A549 (cell line): ENCODE measurements around the gene DCLK1. TPM values are rescaled to one million over a fixed set of nuclear protein-coding genes. Genes with fewer than 3 reads are reported as not detected.

Experiments
- ATAC-seq, 2 experiments: fragments of 200-7000 bp in 1 of 2; fragments of >200 bp in 1 of 2; cut with Nextera tagmentation in 1 of 2; cut with Tn5 transposase in 1 of 2; 3 replicates each; pipeline versions ENCODE4 v1.8.0 to v1.9.1; 2018 to 2020; ENCODE audit warnings: mild to moderate bottlenecking in 1 of 2, moderate library complexity in 1 of 2
- CTCF ChIA-PET: fragments of 300-600 bp; sonication (Branson Sonifier 250); formaldehyde crosslinking; extraction: SDS; loops from one replicate; lab custom pipeline; 2021; ENCODE audit warnings: antibody characterized with exemption, inconsistent platforms; lab: Yijun Ruan, JAX
- POLR2A ChIA-PET: fragments of 350-600 bp; formaldehyde crosslinking; extraction: SDS; loops from one replicate; lab custom pipeline; 2021; ENCODE audit warnings: antibody characterized with exemption, inconsistent platforms; lab: Yijun Ruan, JAX
- DNase-seq, 2 experiments: peaks; one replicate each; pipeline versions ENCODE4 v3.0.0 to v3.0.0-alpha.2; 2011 to 2016; ENCODE audit warnings: low read depth in 1 of 2, low spot score in 1 of 2
- FAIRE-seq: peaks from 2 replicates; lab custom pipeline; 2011; peaks lifted over from hg19 to GRCh38; lab: Jason Lieb, UNC
- H3K27ac ChIP-seq, 2 experiments: fragments of >200 bp; sonication (Bioruptor Twin); formaldehyde crosslinking; 3 replicates each; pipeline ENCODE4 v1.5.1; 2016 to 2017
- H3K4me1 ChIP-seq: fragments of >200 bp; sonication (Bioruptor Twin); formaldehyde crosslinking; 3 replicates; pipeline ENCODE4 v1.6.1; 2016
- H3K4me2 ChIP-seq: fragments of >200 bp; sonication (Bioruptor Twin); formaldehyde crosslinking; 3 replicates; pipeline ENCODE4 v1.6.1; 2016
- H3K4me3 ChIP-seq: fragments of >200 bp; sonication (Bioruptor Twin); formaldehyde crosslinking; 3 replicates; pipeline ENCODE4 v1.5.1; 2016
- H3K9me3 ChIP-seq: fragments of >200 bp; sonication (Bioruptor Twin); formaldehyde crosslinking; 3 replicates; pipeline ENCODE4 v1.6.1; 2016
- CHD2 ChIP-seq: fragments of 150-350 bp; IDR thresholded peaks from 2 replicates; pipeline ENCODE4 v1.6.1; 2014; ENCODE audit warnings: low read length; ENCODE audit not compliant: partially characterized antibody
- CTCF ChIP-seq: fragments of >200 bp; sonication (Bioruptor Twin); formaldehyde crosslinking; IDR thresholded peaks from 3 replicates; pipeline ENCODE4 v1.5.1; 2016
- EHF ChIP-seq: fragments of 250-450 bp; sonication (Bioruptor Pico); IDR thresholded peaks from 2 replicates; pipeline ENCODE4 v1.5.0; 2020; ENCODE audit warnings: mild to moderate bottlenecking
- EP300 ChIP-seq, 2 experiments: fragments of >200 bp; sonication (Bioruptor Twin); formaldehyde crosslinking; IDR thresholded peaks; 2 replicates in 1 of 2; 3 replicates in 1 of 2; pipeline ENCODE4 v1.6.1; 2016 to 2017
- FOSB ChIP-seq: fragments of 250-450 bp; sonication (Bioruptor Pico); IDR thresholded peaks from 2 replicates; pipeline ENCODE4 v1.5.0; 2020; ENCODE audit warnings: mild to moderate bottlenecking, moderate library complexity
- FOSL2 ChIP-seq, 2 experiments: fragments of 450-650 bp in 1 of 2; fragments of >200 bp in 1 of 2; sonication (Bioruptor Twin) in 1 of 2; formaldehyde crosslinking; IDR thresholded peaks; 2 replicates each; pipeline versions ENCODE4 v1.5.0 to v1.6.1; 2016 to 2020; ENCODE audit warnings: mild to moderate bottlenecking in 1 of 2, moderate library complexity in 1 of 2
- HEYL ChIP-seq: fragments of 250-450 bp; sonication (Bioruptor Pico); IDR thresholded peaks from 2 replicates; pipeline ENCODE4 v1.8.0; 2021; ENCODE audit warnings: mild to moderate bottlenecking, moderate library complexity
- JUN ChIP-seq, 2 experiments: fragments of >200 bp; sonication (Bioruptor Twin); formaldehyde crosslinking; IDR thresholded peaks; 2 replicates in 1 of 2; 3 replicates in 1 of 2; pipeline ENCODE4 v1.6.1; 2016 to 2017
- KDM5A ChIP-seq: fragments of 200-600 bp; sonication (generic); IDR thresholded peaks from 2 replicates; pipeline ENCODE4 v1.6.1; 2016; ENCODE audit warnings: antibody characterized with exemption, mild to moderate bottlenecking
- NPAS2 ChIP-seq: fragments of 250-450 bp; sonication (Bioruptor Pico); IDR thresholded peaks from 2 replicates; pipeline ENCODE4 v1.8.0; 2022; ENCODE audit warnings: mild to moderate bottlenecking, moderate library complexity, borderline replicate concordance
- PHF8 ChIP-seq: fragments of 200-600 bp; sonication (generic); IDR thresholded peaks from 2 replicates; pipeline ENCODE4 v1.6.1; 2016; ENCODE audit warnings: low read depth, mild to moderate bottlenecking, antibody characterized with exemption, moderate library complexity, borderline replicate concordance
- POLR2A ChIP-seq: IDR thresholded peaks from 2 replicates; pipeline ENCODE4 v1.6.1; 2012; ENCODE audit warnings: mild to moderate bottlenecking, low read length
- RNF2 ChIP-seq: fragments of 200-600 bp; sonication (generic); IDR thresholded peaks from 2 replicates; pipeline ENCODE4 v1.6.1; 2016; ENCODE audit warnings: low read depth, mild to moderate bottlenecking, antibody characterized with exemption, moderate library complexity, borderline replicate concordance
- SMC3 ChIP-seq: fragments of >200 bp; sonication (Bioruptor Twin); formaldehyde crosslinking; IDR thresholded peaks from 3 replicates; pipeline ENCODE4 v1.6.1; 2018; ENCODE audit warnings: inconsistent platforms
- SREBF2 ChIP-seq: fragments of 450-650 bp; IDR thresholded peaks from 2 replicates; pipeline ENCODE4 v1.6.1; 2014; ENCODE audit warnings: mild to moderate bottlenecking, moderate library complexity
- USF2 ChIP-seq: fragments of 450-650 bp; IDR thresholded peaks from 2 replicates; pipeline ENCODE4 v1.6.1; 2014; ENCODE audit warnings: antibody characterized with exemption
- WGBS: methylation state at CpG from one replicate; pipeline ENCODE4 v1.1.6; 2017; ENCODE audit errors: missing lambda C conversion rate; 5-methylcytosine and 5-hydroxymethylcytosine counted together
- polyA plus RNA-seq, 4 experiments: library from polyadenylated mRNA; depleted of rRNA in 3 of 4; stranded (reverse); fragments of >200 nt; fragmentation: RNase III in 1 of 4; extraction: RNeasy Plus Mini Kit Qiagen cat#74134 plus additional on column Dnase treatment in 1 of 4; gene quantifications; 2 replicates in 3 of 4; 3 replicates in 1 of 4; pipeline ENCODE4 v1.2.3, GENCODE V29; 2011 to 2017
- TF ChIP-seq, protein P1 (sequence below): fragments of 250-450 bp; sonication (Bioruptor Pico); IDR thresholded peaks from 2 replicates; pipeline ENCODE4 v1.5.0; 2020; ENCODE audit warnings: low read depth, mild to moderate bottlenecking, moderate library complexity
- TF ChIP-seq, protein P2 (sequence below): IDR thresholded peaks from 2 replicates; pipeline ENCODE4 v1.6.1; 2012

Gene DCLK1
- polyA plus RNA-seq, 2 of the 4 experiments (the other 2 are of a cell fraction): 0.13 to 0.21 TPM

- no peak for TF ChIP-seq USF2
- TF ChIP-seq, protein P1, sequence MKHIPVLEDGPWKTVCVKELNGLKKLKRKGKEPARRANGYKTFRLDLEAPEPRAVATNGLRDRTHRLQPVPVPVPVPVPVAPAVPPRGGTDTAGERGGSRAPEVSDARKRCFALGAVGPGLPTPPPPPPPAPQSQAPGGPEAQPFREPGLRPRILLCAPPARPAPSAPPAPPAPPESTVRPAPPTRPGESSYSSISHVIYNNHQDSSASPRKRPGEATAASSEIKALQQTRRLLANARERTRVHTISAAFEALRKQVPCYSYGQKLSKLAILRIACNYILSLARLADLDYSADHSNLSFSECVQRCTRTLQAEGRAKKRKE (CRISPR knock-in tag): no peak
- ChIA-PET POLR2A (no interaction called here), CTCF (interaction anchor here (1.2 to 1.4 kb wide), 2 partner anchors 15 to 113 kb away, joined by 3 read pairs; no protein-coding TSS in a partner anchor)
- no peak overlapping the region for H3K27ac ChIP-seq
- no peaks in the 10 kb centered on the region for H3K9me3 ChIP-seq
- FAIRE-seq (no peak), ATAC-seq (no peak), DNase-seq (no peak)
- 60% methylated on average over 6 of the region's 6 CpGs for WGBS
- H3K4me2 ChIP-seq: no peak overlapping the region
- no peak overlapping the region for H3K4me3 ChIP-seq
- H3K4me1 ChIP-seq: no peaks in the 10 kb centered on the region
Measured at GRCh38 chr13:35833608-35834275, 297.4 kb downstream of the DCLK1 start.

DNA sequence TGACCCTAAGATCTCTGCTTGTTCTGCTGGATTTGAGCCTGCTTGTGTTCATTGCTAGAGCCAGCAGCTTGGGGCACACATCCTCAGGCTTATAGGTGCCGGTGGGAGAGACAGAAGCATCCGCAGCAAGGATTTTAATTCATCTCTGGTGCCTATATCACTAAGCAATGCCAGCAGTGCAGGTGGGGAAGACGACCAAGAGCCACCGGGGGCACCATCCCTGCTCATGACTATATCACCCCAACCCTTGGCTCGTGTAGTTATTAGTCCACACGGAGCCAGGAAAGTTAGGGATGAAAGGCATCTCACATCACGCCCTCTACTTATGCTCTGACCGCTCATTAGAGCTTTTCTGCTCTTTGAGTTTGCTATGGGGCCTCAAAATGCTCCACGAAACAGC lies 298.2 kb downstream of the DCLK1 start:
- no peak for TF ChIP-seq EHF
- no peak for TF ChIP-seq KDM5A
- TF ChIP-seq, all 56 proteins: peak for 0
- CTCF ChIA-PET: interaction anchor here (1.2 to 1.4 kb wide), 2 partner anchors 15 to 112 kb away, joined by 3 read pairs; no protein-coding TSS in a partner anchor
- 41% methylated on average over 6 of the region's 9 CpGs for WGBS

GRCh38 chr13:35832551-35832950 lies 298.6 kb downstream of the DCLK1 start:
- Histone ChIP-seq H3K27ac (no peak overlapping the region), H3K4me2 (no peak overlapping the region), H3K9me3 (no peaks in the 10 kb centered on the region), H3K4me1 (no peaks in the 10 kb centered on the region), H3K4me3 (no peak overlapping the region)
- CTCF ChIA-PET: interaction anchor here (1.2 kb wide), 1 partner anchor 112 kb away, joined by 3 read pairs; no protein-coding TSS in a partner anchor
- 50% methylated on average over 1 of the region's 1 CpG for WGBS
- TF ChIP-seq CTCF: no peak
- TF ChIP-seq EP300 (IDR thresholded peaks at IDR 0.05): no peak
- no peak for TF ChIP-seq FOSL2 (IDR thresholded peaks at IDR 0.05)
- TF ChIP-seq FOSL2 (CRISPR knock-in tag; IDR thresholded peaks at IDR 0.05): no peak
- TF ChIP-seq HEYL: no peak
- no peak for TF ChIP-seq FOSB (CRISPR knock-in tag)
- TF ChIP-seq PHF8: no peak
- TF ChIP-seq POLR2A: no peak
- TF ChIP-seq, protein P2, sequence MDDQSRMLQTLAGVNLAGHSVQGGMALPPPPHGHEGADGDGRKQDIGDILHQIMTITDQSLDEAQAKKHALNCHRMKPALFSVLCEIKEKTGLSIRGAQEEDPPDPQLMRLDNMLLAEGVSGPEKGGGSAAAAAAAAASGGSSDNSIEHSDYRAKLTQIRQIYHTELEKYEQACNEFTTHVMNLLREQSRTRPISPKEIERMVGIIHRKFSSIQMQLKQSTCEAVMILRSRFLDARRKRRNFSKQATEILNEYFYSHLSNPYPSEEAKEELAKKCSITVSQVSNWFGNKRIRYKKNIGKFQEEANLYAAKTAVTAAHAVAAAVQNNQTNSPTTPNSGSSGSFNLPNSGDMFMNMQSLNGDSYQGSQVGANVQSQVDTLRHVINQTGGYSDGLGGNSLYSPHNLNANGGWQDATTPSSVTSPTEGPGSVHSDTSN: no peak
- TF ChIP-seq JUN (IDR thresholded peaks at IDR 0.05): no peak
- TF ChIP-seq SMC3: no peak
- no peak for TF ChIP-seq CHD2
- no peak for TF ChIP-seq NPAS2 (CRISPR knock-in tag)
- no peak for TF ChIP-seq EHF
- TF ChIP-seq SREBF2: no peak
- no peak for TF ChIP-seq RNF2
- no peak for TF ChIP-seq USF2
- FAIRE-seq (no peak), ATAC-seq (no peak), DNase-seq (no peak)
- POLR2A ChIA-PET: no interaction called here

More for the DNA sequence above, 298.2 kb downstream of the DCLK1 start:
- POLR2A ChIA-PET: no interaction called here
- Histone ChIP-seq H3K4me2 (no peak overlapping the region), H3K4me3 (no peak overlapping the region), H3K27ac (no peak overlapping the region), H3K9me3 (no peaks in the 10 kb centered on the region), H3K4me1 (no peaks in the 10 kb centered on the region)
- no peak for DNase-seq
- FAIRE-seq: no peak
- ATAC-seq: no peak
